CD4-positive, alpha-beta T cell treated with Interleukin-10 for 1 hour (primary cell): ENCODE measurements around the gene KCP.

Source experiments
- DNase-seq: peaks from one replicate; pipeline ENCODE4 v3.0.0-alpha.2; 2020

Gene KCP

GRCh38 chr7:128938544-128939074 lies 28.1 kb upstream of the KCP start:
- no peak for DNase-seq

DNA sequence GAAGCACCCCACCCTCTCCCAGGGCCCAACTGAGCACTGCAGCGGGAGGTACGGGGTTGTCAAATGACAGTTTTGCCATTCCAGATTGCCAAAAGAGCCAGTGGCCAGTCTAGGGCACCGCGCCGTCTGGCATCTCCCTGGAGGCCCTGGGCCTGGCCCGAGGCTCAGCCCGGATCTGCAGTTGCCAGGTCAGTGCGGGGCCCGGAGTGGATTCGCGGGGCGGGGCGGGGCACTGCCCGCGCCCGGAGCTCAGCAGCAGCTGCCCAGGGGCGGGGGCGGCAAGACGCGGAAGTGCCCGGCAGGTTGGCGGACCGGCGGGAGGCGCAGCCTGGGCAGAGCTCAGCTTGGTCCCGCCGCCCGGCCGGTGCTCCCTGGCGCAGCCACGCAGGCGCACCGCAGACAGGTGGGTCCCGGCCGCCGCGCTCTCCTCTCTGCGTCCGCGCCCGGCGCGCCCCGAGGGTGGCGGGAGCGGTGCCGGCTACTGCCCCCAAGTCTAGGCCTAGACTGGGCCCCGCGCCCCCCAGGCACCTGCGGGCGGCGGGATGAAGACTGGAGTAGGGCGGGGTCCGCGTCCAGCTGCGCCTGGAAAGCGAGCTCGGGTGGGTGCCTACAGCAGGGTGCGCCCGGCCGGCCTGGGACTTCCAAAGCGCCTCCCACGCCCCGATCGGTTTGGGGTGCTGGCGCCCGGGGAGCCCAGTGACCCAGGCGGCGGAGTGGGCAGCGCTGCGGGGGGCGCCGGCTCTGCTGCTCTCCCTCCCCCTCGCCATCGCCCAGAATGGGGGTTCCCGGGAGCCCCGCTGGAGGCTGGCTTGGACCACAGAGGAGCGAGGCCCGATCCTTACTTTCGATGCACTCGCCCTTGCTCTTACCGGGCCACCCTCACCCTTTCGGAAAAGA lies 27.4 kb upstream of the KCP start, which contains the start of gene IRF5:
Gene IRF5 (plus strand): TSS at position 281 of the 897 bp plus-strand sequence. CDS start 4,155 bp downstream, outside the sequence.
- peak; percentile 29 for DNase-seq

GRCh38 chr7:128937271-128937646 lies 26.8 kb upstream of the KCP start:
- DNase-seq, result no peak

GRCh38 chr7:128936798-128937197 lies 26.3 kb upstream of the KCP start:
- no peak for DNase-seq

GRCh38 chr7:128935342-128935730 lies 24.8 kb upstream of the KCP start:
- no peak for DNase-seq

DNA sequence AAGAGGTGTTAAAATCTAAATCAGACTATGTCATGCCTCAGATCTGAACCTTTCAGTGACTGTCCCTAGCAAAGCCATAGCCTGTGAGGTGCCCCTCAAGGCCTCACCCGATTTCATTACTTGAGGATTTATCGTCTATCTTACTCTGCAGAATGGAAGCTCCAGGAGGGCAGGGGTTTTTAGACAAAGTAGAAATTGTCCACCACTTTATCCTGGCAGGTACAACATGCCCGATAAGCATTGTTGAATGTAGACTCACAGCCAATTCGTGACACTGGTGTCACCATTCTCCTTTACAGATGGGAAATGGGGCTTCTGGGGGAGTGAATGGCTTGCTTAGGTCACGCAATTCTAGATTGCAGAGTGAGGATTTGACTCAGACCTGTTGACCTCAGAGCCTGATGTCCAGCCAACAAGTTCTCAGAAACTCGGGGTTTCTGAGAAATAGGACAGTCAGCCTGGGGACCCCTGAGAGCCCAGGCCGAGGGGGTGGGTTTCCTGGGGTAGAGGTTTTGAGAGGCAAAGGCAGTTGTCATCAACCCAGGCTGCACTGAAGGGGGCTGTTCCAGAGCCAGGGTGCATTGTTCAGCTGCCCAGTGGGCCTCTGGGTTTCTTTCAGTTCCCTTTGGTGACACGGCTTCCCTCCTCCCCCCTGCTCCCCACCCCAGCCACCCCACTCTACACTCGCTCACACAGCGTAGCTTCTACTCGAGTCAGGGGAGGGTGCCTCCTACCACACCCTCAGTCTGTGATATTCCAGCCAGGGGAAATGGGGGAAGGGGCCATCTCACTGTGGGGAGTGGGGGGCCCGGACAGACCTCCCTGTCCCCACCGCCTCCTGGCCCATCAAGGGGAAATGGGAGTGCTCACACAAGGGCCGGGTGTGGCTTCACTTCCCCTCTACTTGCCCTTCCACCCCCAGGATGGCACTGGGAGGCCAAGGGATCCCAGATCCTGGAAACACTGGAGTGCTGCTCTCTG lies 24.1 kb upstream of the KCP start:
- no peak for DNase-seq

DNA sequence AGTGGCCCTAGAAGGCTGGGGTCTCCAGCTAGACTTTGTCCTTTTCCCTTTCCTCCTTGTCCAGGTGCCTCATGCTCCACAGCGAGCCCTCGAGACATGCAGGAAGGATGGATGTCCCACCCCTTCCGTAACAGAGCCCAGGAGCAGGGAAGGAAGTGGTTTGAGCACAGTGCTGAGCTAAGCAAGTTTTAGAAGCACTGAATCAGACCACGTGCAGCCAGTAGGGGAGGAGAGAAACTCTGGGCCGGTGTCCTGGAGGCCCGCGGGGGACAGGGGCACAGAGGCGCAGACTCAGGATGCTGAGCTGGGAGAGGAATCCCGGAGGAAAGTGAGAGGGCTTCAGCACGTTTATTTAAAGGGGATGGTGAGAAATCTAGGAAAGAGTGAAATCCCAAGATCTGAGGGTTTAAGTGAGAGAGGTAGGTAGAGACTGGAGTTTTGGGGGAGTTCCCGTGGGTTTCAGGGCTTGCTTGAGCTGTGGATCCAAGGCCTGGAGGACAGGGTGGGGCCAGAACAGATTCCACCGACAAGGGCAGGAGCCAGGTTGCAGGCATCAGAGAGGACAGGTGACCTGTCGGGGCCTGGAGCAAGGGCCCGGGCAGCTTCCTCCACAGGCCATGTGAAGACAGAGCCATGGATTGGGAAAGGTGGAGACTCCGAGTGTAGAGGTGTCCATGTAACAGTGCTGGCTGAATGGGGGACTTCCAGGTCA lies 22.8 kb upstream of the KCP start:
- peak; percentile 65 for DNase-seq

GRCh38 chr7:128932862-128933179 lies 22.3 kb upstream of the KCP start:
- no peak for DNase-seq

GRCh38 chr7:128931965-128932861 lies 21.7 kb upstream of the KCP start:
- DNase-seq, result no peak

DNA sequence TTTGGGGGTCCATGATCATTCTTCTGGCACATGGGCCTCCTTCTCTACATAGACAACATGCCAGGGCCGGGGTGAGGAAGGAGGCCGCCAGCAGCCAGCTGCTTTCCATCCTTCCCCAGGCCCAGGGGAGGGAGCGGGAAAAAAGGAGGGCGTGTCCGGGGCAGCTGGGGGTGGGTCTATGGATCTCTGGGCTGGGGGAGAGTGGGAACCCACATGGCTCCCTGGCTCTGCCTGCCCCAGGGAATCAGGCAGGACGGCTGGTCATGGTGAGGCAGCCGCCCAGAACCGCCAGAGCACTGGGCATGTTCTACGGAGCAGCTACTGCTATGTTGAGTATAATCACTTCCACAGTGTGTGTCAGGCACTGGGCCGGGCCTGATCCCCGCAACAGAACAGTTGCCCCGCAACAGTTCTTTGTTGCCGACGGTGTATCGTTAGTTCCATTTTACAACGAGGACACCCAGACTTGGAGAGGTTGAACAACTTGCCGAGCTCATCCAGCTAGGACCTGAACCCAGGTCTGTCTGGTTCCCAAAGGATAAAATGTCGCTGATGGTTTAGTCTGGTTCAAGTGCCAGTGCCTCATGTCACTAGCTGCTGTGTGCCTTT lies 20.8 kb upstream of the KCP start:
- no peak for DNase-seq

- no peak for DNase-seq
These were observed 18.6 kb upstream of the KCP start for GRCh38 chr7:128928882-128929788.

- no peak for DNase-seq
These were observed 17.8 kb upstream of the KCP start for GRCh38 chr7:128928159-128928813.

- DNase-seq, result no peak
These were observed 14.4 kb upstream of the KCP start for GRCh38 chr7:128924707-128925588.

DNA sequence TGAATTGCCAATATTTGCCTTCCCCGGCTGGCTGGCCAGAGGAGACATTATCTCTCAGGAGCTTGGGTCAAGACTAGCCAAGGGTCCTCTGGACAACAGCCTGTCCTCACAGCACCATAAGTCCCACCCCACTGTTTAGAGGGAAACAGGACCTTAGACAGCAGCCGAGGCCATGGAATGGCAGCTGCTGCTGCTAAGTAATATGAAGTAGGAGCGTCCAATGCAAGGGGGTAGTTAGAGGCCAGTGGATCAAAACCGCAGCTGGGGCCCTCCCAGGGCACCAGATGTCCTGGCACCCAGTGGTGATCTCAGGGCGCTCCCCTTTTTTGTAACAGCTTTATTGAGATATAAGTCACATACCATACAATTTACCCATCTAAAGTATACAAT lies 12.9 kb upstream of the KCP start:
- DNase-seq, result no peak

GRCh38 chr7:128922496-128923410 lies 12.2 kb upstream of the KCP start:
- DNase-seq, result no peak

DNA sequence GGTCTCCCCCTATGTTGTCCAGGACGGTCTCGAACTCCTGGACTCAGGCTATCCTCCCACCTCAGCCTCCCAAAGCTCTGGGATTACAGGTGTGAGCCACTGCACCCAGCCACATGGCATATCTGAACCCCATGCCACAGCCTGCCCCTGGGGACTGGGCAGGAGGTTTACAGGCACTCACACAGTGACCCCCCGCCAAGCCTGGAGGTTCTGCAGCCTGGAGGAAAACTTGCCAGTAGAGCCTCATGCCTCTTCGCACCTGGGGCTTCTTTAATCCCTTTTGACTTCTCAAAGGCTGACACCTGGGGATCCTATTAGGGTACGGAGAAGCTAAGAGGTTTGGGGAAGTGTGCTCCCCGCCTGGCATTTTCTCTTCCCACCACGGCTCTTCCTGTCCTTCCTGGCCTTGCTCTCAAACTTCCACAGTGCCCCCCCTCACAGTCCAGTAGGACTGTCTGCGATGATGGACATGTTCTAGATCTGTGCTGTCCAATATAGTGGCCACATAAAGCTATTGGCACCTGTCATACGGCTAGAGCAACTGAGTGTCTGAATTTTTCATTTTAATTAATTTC lies 11.4 kb upstream of the KCP start:
- no peak for DNase-seq
